Measurements from ENCODE around the gene CST3. TPM values are rescaled to one million over a fixed set of nuclear protein-coding genes. Genes with fewer than 3 reads are reported as not detected.

Gene CST3
- total RNA-seq, 2 experiments from 2014 or later: 21.8 to 24.2 TPM

DNA sequence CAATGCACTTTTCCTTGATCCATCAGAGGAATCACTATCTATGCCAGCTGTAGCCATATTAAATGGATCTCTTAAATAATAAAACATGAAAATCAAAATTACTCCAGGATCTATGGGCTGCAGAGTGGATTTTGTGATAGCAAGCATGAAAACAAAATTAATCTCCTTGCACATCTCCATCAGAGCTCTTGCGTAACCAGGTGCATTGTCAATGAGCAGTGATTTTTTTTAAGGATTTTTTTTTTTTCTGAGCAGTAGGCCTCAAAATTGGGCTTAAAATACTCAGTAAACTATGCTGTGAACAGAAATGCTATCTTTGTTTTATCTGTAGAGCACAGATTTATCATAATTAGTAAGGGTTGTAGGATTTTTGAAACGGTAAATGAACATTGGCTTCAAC is 11.5 kb upstream of the CST3 start:
- Mint-ChIP-seq H3K27me3 (no peaks in the 10 kb centered on the region), H3K4me1 (ENCODE audit: low read depth) (no peaks in the 10 kb centered on the region)
- CTCF ChIA-PET: no interaction called here

GRCh38 chr20:23647346-23647745 is 9.6 kb upstream of the CST3 start:
- H3K36me3 ChIP-seq (ENCODE audit: insufficient read depth, low read length): no peaks in the 10 kb centered on the region
- Mint-ChIP-seq H3K36me3 (ENCODE audit: low read depth) (no peaks in the 10 kb centered on the region), H3K27ac (no peak overlapping the region), H3K9me3 (no peaks in the 10 kb centered on the region), H3K4me3 (no peak overlapping the region), H3K27me3 (no peaks in the 10 kb centered on the region), H3K4me1 (ENCODE audit: low read depth) (no peaks in the 10 kb centered on the region)
- no peak for TF ChIP-seq CTCF (IDR thresholded peaks at IDR 0.05)
- H3K4me3 ChIP-seq (ENCODE audit: low read length): no peak overlapping the region
- no peak for DNase-seq
- no peaks in the 10 kb centered on the region for H3K9me3 ChIP-seq (ENCODE audit: control insufficient read depth in 1 of 2, insufficient read depth in 1 of 2, low read length in 2 of 2)
- POLR2A ChIA-PET: no interaction called here
- CTCF ChIA-PET: no interaction called here
- H3K4me1 ChIP-seq (ENCODE audit: insufficient read depth, low read length): no peaks in the 10 kb centered on the region
- intact Hi-C loops (cut with DNase I, micrococcal nuclease): loop anchor here in 1 of 2 experiments (10.0 kb wide), 1 partner anchor 63 kb away; no protein-coding TSS in a partner anchor
- H3K27me3 ChIP-seq (ENCODE audit: control insufficient read depth in 1 of 2, insufficient read depth in 2 of 2, low read length in 2 of 2): no peaks in the 10 kb centered on the region
- no peak overlapping the region for H3K27ac ChIP-seq (ENCODE audit: low read depth in 1 of 2, low read length in 2 of 2)
- ATAC-seq (ENCODE audit: poor library complexity): no peak

More for the DNA sequence above, 11.5 kb upstream of the CST3 start:
- ATAC-seq (ENCODE audit: poor library complexity) (no peak), DNase-seq (no peak)
- H3K9me3 Mint-ChIP-seq: no peaks in the 10 kb centered on the region
- POLR2A ChIA-PET: no interaction called here
- no peaks in the 10 kb centered on the region for H3K36me3 ChIP-seq (ENCODE audit: insufficient read depth, low read length)
- no peaks in the 10 kb centered on the region for H3K9me3 ChIP-seq (ENCODE audit: control insufficient read depth in 1 of 2, insufficient read depth in 1 of 2, low read length in 2 of 2)
- no peak for TF ChIP-seq CTCF (IDR thresholded peaks at IDR 0.05)
- no peaks in the 10 kb centered on the region for H3K27me3 ChIP-seq (ENCODE audit: control insufficient read depth in 1 of 2, insufficient read depth in 2 of 2, low read length in 2 of 2)
- no peak overlapping the region for H3K27ac ChIP-seq (ENCODE audit: low read depth in 1 of 2, low read length in 2 of 2)
- no peaks in the 10 kb centered on the region for H3K36me3 Mint-ChIP-seq (ENCODE audit: low read depth)
- H3K4me3 ChIP-seq (ENCODE audit: low read length): no peak overlapping the region
- no peak overlapping the region for H3K4me3 Mint-ChIP-seq
- H3K4me1 ChIP-seq (ENCODE audit: insufficient read depth, low read length): no peaks in the 10 kb centered on the region
- intact Hi-C loops (cut with DNase I, micrococcal nuclease): loop anchor here in 1 of 2 experiments (10.0 kb wide), 1 partner anchor 64 kb away; no protein-coding TSS in a partner anchor
- H3K27ac Mint-ChIP-seq: no peak overlapping the region

- Mint-ChIP-seq H3K36me3 (ENCODE audit: low read depth) (no peaks in the 10 kb centered on the region), H3K4me3 (no peak overlapping the region), H3K9me3 (no peaks in the 10 kb centered on the region), H3K27ac (no peak overlapping the region), H3K4me1 (ENCODE audit: low read depth) (no peaks in the 10 kb centered on the region), H3K27me3 (no peaks in the 10 kb centered on the region)
- no peak for TF ChIP-seq CTCF (IDR thresholded peaks at IDR 0.05)
- Histone ChIP-seq H3K4me1 (ENCODE audit: insufficient read depth, low read length) (no peaks in the 10 kb centered on the region), H3K36me3 (ENCODE audit: insufficient read depth, low read length) (no peaks in the 10 kb centered on the region), H3K9me3 (ENCODE audit: control insufficient read depth in 1 of 2, insufficient read depth in 1 of 2, low read length in 2 of 2) (no peaks in the 10 kb centered on the region), H3K27ac (ENCODE audit: low read depth in 1 of 2, low read length in 2 of 2) (no peak overlapping the region), H3K27me3 (ENCODE audit: control insufficient read depth in 1 of 2, insufficient read depth in 2 of 2, low read length in 2 of 2) (no peaks in the 10 kb centered on the region), H3K4me3 (ENCODE audit: low read length) (no peak overlapping the region)
- DNase-seq (no peak), ATAC-seq (ENCODE audit: poor library complexity) (no peak)
- ChIA-PET CTCF (no interaction called here), POLR2A (no interaction called here)
- intact Hi-C loops (cut with DNase I, micrococcal nuclease): loop anchor here in 1 of 2 experiments (10.0 kb wide), 1 partner anchor 61 kb away; no protein-coding TSS in a partner anchor
Observed at GRCh38 chr20:23646106-23646873, 8.5 kb upstream of the CST3 start.
